ENCODE data around the gene VCPKMT.

DNA sequence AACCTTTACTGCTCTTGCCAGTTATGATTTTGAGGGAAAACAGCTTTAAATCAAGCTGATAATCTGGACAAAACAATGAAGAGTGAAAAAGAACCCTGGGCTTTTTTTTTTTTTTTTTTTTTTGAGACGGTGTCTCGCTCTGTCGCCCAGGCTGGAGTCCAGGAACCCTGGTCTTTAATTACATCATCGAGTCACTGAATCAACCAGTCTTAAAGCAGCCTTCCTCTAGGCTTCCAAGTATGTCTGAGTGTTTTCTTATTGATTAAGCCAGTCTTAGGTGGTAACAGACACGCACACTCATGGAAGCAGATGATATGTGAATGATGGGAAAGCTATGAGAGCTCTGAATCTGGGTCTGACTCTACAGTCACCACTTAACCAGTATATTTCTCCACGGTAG, 5.9 kb upstream of the VCPKMT start:
- TF ChIP-seq, protein P1, sequence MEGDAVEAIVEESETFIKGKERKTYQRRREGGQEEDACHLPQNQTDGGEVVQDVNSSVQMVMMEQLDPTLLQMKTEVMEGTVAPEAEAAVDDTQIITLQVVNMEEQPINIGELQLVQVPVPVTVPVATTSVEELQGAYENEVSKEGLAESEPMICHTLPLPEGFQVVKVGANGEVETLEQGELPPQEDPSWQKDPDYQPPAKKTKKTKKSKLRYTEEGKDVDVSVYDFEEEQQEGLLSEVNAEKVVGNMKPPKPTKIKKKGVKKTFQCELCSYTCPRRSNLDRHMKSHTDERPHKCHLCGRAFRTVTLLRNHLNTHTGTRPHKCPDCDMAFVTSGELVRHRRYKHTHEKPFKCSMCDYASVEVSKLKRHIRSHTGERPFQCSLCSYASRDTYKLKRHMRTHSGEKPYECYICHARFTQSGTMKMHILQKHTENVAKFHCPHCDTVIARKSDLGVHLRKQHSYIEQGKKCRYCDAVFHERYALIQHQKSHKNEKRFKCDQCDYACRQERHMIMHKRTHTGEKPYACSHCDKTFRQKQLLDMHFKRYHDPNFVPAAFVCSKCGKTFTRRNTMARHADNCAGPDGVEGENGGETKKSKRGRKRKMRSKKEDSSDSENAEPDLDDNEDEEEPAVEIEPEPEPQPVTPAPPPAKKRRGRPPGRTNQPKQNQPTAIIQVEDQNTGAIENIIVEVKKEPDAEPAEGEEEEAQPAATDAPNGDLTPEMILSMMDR (IDR thresholded peaks at IDR 0.05): no peak
- no peak for TF ChIP-seq POLR2A (IDR thresholded peaks at IDR 0.05)

Data from Peyer's patch (tissue), 4 donors.